WI38 (cell line): Measurements from ENCODE around the gene ACTR3C.
"Not testable (repeated sequence)": the region's sequence is repeated elsewhere in the genome, so short reads cannot be mapped to it uniquely, and the experiment has no call there.

Source experiments
- H3K4me3 ChIP-seq: 2 replicates; pipeline ENCODE4 v1.5.1; 2011; ENCODE audit warnings: low read depth, mild to moderate bottlenecking, control low read depth, low read length
- CTCF ChIP-seq: IDR thresholded peaks from 2 replicates; pipeline ENCODE4 v1.5.1; 2012; ENCODE audit warnings: low read depth, mild to moderate bottlenecking, control low read depth, low read length

ACTR3C gene

GRCh38 chr7:150285849-150286754, 37.2 kb downstream of the ACTR3C start:
- peak; percentile 30; the same call in 1 of the 2 replicates for TF ChIP-seq CTCF
- H3K4me3 ChIP-seq, result not testable (repeated sequence)

GRCh38 chr7:150283608-150284007, 39.7 kb downstream of the ACTR3C start:
- not testable (repeated sequence) for H3K4me3 ChIP-seq

- H3K4me3 ChIP-seq, result not testable (repeated sequence)
These were observed 40.2 kb downstream of the ACTR3C start for GRCh38 chr7:150283111-150283510.

GRCh38 chr7:150281681-150282403, 41.5 kb downstream of the ACTR3C start:
- not testable (repeated sequence) for H3K4me3 ChIP-seq

GRCh38 chr7:150278383-150278782, 45.0 kb downstream of the ACTR3C start:
- H3K4me3 ChIP-seq, result not testable (repeated sequence)

GRCh38 chr7:150276132-150276695, 47.1 kb downstream of the ACTR3C start:
- not testable (repeated sequence) for H3K4me3 ChIP-seq
- peak; percentile 58 for TF ChIP-seq CTCF

- not testable (repeated sequence) for H3K4me3 ChIP-seq
These were observed 51.4 kb downstream of the ACTR3C start for GRCh38 chr7:150271898-150272297.

GRCh38 chr7:150270101-150270824, 53.1 kb downstream of the ACTR3C start:
- not testable (repeated sequence) for H3K4me3 ChIP-seq

GRCh38 chr7:150268798-150269197, 54.5 kb downstream of the ACTR3C start:
- H3K4me3 ChIP-seq, result not testable (repeated sequence)

- not testable (repeated sequence) for H3K4me3 ChIP-seq
These were observed 55.1 kb downstream of the ACTR3C start for GRCh38 chr7:150268287-150268686.

- H3K4me3 ChIP-seq, result not testable (repeated sequence)
These were observed 56.2 kb downstream of the ACTR3C start for GRCh38 chr7:150266953-150267665.

- H3K4me3 ChIP-seq, result not testable (repeated sequence)
These were observed 60.7 kb downstream of the ACTR3C start for GRCh38 chr7:150262656-150263055.

GRCh38 chr7:150247745-150248144, 75.6 kb downstream of the ACTR3C start:
- H3K4me3 ChIP-seq, result not testable (repeated sequence)

- not testable (repeated sequence) for H3K4me3 ChIP-seq
These were observed 78.1 kb downstream of the ACTR3C start for GRCh38 chr7:150245208-150245607.

- H3K4me3 ChIP-seq, result not testable (repeated sequence)
These were observed 80.4 kb downstream of the ACTR3C start for GRCh38 chr7:150242935-150243334.

- H3K4me3 ChIP-seq, result not testable (repeated sequence)
These were observed 97.9 kb downstream of the ACTR3C start for GRCh38 chr7:150225444-150225843.
